ENCODE results near the gene TBC1D2B.
"Not testable (repeated sequence)": the region's sequence is repeated elsewhere in the genome, so short reads cannot be mapped to it uniquely, and the experiment has no call there.

TBC1D2B gene

DNA sequence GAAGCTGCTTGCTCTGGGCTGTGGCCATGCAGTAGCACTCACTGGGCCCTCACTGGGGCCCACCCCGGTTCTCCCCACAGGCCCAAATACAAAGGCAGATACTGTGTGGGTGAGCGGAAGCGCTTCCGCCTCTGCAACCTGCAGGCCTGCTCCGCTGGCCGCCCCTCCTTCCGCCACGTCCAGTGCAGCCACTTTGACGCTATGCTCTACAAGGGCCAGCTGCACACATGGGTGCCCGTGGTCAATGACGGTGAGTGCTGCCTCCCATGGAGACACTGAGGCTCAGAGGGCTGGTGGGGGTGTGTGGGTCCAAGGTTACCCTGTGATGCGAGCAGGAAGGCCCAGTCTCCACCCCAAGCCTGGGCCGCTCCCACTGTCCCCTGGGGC, 98.8 kb downstream of the TBC1D2B start:
- not testable (repeated sequence) for ATAC-seq, H3K27ac Mint-ChIP-seq, DNase-seq, H3K4me3 Mint-ChIP-seq, H3K4me1 Mint-ChIP-seq, H3K9me3 Mint-ChIP-seq, H3K27me3 Mint-ChIP-seq

DNA sequence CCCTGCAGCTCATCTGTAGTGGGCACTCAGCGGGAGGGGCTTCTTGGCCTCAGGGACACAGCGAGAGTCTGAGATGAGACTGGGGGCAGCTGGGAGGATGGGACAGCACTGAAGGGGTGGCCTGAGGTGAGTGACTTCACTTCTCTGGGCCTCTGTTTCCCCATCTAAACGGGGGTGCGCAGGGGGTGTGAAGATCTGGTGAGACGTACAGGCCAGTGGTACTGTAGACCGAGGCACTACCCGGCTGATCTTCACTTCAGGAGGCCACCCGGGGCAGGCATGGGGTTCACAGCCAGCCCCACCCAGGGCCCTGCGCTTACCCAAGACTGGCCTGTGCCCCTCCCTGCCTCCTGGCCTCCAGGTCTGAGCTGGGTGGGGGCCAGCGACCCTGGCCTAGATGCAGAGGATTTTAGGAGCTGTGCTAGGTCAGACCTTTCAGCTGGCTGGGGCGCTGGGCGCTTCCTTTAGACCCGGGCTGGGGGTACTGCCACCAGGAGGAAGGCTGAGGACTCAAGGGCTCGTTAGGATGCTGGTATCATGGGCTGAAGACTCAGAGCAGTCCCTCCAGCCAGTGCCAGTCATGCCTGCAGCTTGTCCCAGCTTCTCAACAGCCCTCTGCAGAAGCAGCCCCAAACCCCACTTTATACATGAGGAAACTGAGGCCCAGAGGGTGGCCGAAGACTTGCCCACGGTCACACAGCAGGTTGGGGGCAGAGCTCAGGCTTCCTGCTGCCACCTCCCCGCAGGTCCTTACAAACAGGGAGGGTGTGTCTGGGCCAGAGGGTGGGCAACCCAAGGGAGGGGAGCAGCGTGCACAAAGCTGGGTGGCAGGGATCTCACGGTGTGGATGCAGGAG, 99.4 kb downstream of the TBC1D2B start:
- DNase-seq, H3K4me1 Mint-ChIP-seq, H3K9me3 Mint-ChIP-seq, ATAC-seq, H3K27me3 Mint-ChIP-seq, H3K4me3 Mint-ChIP-seq, H3K27ac Mint-ChIP-seq: not testable (repeated sequence)

DNA sequence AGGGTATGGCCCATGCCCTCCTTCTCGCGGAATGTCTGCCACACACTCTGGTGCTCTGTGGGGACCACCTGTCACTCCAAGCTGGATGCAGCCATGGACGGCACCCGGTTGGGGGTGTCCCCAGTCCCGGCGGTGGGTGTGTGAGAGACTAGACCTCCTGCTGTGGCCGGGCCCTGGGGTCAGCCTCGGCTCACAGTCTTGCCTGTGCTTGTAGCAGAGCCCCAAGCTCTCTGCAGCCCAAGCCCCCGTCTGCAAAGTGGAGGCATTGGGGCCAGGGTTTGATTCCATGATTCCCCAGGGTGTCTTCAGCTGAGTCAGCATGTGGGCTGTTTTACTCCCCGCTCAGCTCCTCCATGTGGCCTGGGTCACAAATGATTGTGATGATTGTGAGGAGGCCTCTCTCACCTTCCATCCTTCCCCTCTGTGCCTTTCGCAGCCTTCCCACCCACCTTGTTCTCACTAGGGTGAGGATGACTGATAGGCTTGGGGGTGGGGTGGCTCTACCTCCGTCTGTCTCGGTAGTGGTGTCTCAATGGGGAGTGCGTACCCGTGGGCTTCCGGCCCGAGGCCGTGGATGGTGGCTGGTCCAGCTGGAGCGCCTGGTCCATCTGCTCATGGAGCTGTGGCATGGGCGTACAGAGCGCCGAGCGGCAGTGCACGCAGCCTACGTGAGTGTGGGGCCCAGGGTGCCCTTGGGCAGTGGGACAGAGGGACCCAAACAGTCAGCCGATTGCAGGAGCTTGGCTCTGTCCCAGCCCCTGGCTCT, 100.6 kb downstream of the TBC1D2B start:
- H3K4me1 Mint-ChIP-seq, H3K9me3 Mint-ChIP-seq, DNase-seq, H3K4me3 Mint-ChIP-seq, H3K27ac Mint-ChIP-seq, H3K27me3 Mint-ChIP-seq: not testable (repeated sequence)
- peak; percentile 39 for ATAC-seq

DNA sequence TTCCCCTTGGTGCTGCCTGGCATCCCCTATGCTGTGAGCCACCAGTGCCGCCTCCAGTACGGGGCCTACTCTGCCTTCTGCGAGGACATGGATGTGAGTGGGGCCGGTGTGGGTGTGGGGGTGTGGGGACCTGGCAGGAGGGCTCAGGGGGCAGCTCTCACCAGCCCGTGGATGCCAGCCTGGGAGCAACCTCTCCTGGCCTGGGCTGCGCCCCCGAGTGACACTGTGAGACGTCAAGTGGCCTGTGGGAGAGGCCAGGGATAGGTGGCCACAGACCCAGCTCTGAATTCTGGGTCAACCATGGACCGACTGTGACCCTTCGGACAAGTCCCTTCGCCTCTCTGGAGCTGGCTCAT, 101.4 kb downstream of the TBC1D2B start:
- not testable (repeated sequence) for ATAC-seq, H3K4me3 Mint-ChIP-seq, DNase-seq, H3K27me3 Mint-ChIP-seq, H3K27ac Mint-ChIP-seq, H3K9me3 Mint-ChIP-seq, H3K4me1 Mint-ChIP-seq

DNA sequence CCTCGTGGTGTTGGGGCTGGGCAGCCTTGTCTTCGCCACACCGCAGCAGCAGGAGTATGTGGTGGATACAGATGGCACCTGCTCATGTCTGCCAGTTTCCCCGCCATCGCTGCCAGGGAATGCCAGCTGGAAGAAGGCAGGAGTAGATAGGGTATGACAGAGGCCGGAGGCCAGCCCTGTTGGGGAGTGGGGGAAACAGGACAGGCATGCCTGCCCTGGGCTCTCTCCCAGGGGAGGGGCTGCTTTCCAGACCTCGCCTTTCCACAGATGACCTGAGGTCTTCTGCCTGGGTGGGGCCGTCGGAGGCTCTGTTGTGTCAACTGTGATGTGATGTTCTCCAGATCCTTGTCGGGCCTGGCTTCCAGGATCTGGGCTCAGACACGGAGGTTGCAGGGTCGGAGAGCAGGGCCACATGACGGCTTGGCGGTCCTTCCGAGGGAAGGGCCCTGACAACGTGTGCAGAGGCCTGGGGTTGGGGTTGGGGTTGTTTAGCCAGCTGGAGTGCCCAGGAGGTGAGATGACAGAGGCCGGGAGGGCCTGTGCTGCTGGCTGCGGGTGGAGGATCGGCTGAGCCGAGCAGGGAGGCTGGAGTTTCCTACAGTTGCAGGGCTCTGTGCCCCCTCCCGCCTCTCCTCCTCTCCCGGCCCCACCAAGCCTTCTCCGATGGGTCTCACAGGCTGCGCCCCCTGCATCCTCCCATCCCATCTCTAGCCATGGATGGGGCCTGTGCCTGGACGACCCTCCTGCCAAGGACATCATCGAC, 102.0 kb downstream of the TBC1D2B start:
- DNase-seq (no peak), ATAC-seq (no peak)
- Mint-ChIP-seq H3K27ac (no peak overlapping the region), H3K27me3 (no peaks in the 10 kb centered on the region), H3K9me3 (no peaks in the 10 kb centered on the region), H3K4me3 (no peak overlapping the region), H3K4me1 (no peaks in the 10 kb centered on the region)

DNA sequence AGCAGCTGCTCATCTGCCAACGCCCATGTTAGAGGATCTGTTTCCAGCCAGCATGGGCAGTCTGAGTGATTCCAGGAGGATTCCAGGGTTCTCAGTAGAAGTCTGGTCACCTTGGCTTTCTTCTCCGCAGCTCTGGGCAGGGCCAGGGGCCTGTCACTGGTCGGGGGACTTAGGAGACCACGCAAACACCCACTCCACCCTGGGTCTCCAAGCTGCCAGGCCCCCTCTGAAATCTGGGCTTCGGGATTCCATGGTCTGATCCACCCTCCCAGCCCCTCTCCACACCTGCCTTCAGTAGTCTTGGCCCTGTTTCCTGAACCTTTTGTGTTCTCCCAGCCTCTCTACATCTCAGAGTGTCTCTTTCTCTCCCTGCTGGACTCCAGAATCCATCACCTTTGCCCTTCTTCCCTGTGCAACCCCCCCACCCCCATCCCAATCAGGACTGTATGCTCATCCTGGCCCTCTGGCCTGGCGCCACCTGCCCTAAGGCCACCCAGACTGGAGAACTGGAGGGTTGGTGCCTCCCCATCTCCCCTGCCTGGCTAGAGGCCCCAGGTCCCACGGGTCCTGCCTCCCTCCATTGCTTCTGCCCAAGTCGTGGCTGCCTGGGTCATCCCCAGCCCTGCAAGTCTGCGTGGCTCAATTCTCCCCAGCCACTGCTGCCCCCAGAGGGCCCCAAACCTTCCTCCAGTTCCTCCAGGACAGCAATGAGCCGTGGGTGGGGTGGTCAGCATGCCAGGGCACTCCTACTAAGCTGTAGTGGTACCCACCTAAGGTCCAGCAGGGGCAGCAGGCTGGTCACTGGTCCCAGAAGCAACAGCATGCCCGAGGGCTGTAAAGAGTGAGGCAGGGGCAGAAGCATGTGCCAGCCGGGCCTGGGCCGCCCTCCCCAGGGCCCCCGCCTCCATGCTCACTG, 102.8 kb downstream of the TBC1D2B start:
- ATAC-seq (no peak), DNase-seq (no peak)
- H3K27me3 Mint-ChIP-seq, result no peaks in the 10 kb centered on the region
- H3K4me1 Mint-ChIP-seq, result no peaks in the 10 kb centered on the region
- H3K27ac Mint-ChIP-seq, result peak overlapping the region in 1 of 2 donors; percentile 83
- H3K9me3 Mint-ChIP-seq, result no peaks in the 10 kb centered on the region
- no peak overlapping the region for H3K4me3 Mint-ChIP-seq

DNA sequence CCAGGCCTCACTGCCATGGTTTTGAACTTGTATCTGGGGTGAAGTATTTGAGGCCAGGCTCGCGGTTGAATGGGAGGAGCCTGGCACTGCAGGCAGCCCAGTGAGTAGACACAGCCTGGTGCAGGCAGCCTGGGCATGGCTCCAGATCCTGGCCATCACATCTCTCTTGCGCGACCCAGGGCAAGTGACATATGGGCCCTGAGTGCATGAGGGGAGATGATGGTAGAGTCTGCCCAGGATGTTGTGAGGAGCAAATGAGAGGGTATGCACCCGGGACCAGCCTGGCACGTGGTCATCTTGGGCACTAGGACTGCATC, 103.5 kb downstream of the TBC1D2B start:
- DNase-seq (no peak), ATAC-seq (no peak)
- H3K27me3 Mint-ChIP-seq, result no peaks in the 10 kb centered on the region
- H3K9me3 Mint-ChIP-seq, result no peaks in the 10 kb centered on the region
- H3K27ac Mint-ChIP-seq, result no peak overlapping the region
- no peaks in the 10 kb centered on the region for H3K4me1 Mint-ChIP-seq
- H3K4me3 Mint-ChIP-seq, result no peak overlapping the region

DNA sequence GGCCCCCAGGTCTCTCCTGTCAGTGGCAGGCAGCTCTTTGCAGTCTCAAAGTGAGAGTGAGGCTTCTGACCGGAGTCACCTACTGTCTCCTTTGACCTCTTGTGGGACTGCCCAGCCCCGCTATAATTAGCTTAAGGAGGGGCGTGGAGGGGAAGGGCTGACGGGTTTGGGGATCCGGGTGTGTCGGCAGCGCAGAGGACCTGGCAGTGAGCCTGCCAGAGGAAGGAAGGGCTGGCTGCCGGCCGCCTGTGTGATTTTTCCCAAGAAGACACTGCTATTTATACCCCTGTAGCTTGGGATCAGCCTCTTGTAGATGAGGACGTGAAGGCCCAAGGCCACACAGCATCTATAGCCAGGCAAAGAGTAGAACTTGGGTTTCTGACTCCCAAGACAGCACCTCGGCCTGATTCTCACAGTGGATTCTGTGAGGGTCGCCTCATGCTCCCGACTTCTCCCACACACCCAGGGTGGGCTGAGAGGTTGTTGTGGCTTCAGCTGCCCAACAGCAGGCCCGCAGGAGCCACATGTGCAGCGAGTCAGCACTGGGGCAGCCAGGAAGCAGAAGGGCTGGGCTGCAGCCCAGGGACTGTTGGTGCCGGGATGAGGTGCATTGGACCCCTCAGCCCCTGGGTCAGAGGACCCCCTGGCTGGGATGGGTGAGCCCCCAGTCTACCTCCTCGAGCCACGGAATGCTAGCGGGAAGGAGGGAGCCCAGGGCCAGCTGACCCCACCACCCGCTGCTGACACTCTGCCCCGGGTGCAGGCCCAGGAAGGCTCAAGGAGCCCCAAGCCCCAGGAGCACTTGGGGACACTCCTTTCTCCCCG, 104.0 kb downstream of the TBC1D2B start:
- H3K27ac Mint-ChIP-seq, H3K4me3 Mint-ChIP-seq, H3K4me1 Mint-ChIP-seq, ATAC-seq, H3K9me3 Mint-ChIP-seq, DNase-seq, H3K27me3 Mint-ChIP-seq: not testable (repeated sequence)

DNA sequence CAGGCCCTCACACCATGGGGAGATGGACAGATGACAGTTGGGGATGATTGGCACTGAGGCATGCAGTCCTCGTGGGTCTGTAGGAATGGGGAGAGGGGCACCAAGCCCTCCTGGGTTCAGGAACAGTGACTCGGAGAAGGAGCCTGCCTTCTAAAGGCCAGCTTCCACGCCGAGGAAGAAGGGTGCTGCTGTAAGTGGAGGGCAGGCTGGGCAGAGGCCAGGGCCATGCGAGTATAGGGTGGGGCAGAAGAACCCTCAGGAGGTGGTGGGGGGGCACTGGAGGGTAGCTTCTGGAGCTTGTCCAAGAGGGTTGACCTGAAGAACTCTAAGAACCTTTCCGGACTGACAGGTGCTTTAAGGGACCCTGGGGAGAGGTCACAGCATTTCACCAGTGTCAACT, 104.8 kb downstream of the TBC1D2B start:
- H3K4me3 Mint-ChIP-seq, ATAC-seq, H3K4me1 Mint-ChIP-seq, H3K27me3 Mint-ChIP-seq, H3K27ac Mint-ChIP-seq, DNase-seq, H3K9me3 Mint-ChIP-seq: not testable (repeated sequence)

DNA sequence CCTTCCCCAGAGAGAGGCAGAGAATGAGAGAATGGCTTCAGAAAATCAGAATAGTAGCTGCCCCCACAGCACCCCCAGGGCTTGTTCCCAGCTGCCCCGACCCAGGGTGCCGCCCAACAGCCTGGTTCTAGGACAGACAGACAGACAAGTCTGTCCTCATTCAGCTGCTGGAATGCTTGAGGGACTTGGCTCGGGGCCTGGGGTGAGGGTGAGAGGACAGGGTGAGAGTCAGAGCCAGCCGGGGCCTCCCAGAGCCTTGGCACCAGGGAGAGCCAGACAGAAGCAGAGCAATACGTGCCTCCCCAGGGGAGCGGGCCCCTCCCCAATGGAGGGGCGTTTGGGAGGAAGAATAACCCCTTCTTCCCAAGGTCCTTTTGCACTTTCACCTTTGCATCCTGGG, 105.6 kb downstream of the TBC1D2B start:
- ATAC-seq, H3K9me3 Mint-ChIP-seq, H3K4me1 Mint-ChIP-seq, H3K4me3 Mint-ChIP-seq, DNase-seq, H3K27me3 Mint-ChIP-seq: not testable (repeated sequence)
- peak overlapping the region in 1 of 2 donors; percentile 70 for H3K27ac Mint-ChIP-seq

DNA sequence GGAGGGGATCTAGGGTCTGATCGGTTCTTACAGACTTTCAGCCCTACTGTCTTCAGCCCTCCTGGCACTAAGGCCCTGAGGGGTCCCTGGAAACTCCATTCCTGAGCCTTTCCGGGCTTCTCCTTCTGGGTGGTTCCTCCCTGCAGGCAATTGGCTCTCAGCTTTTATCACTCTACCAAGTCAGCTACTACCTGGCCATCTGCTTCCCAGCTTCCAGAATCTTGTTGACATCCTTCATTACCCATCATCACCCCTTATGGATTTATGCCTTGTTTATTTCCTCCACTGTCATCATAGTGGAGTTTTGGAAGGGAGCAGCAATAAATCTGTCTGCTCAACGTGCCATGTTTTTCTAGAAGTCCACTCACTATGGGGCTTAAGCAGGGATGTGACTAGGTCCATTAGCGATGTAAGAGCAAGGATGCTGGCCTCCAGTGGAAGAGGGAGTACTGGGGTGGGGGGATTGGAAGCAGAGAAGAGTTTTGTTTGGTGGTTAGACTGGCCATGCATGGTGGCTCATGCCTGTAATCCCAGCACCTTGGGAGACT, 106.6 kb downstream of the TBC1D2B start:
- not testable (repeated sequence) for H3K4me3 Mint-ChIP-seq, DNase-seq, H3K4me1 Mint-ChIP-seq, H3K27ac Mint-ChIP-seq, H3K9me3 Mint-ChIP-seq, ATAC-seq, H3K27me3 Mint-ChIP-seq

DNA sequence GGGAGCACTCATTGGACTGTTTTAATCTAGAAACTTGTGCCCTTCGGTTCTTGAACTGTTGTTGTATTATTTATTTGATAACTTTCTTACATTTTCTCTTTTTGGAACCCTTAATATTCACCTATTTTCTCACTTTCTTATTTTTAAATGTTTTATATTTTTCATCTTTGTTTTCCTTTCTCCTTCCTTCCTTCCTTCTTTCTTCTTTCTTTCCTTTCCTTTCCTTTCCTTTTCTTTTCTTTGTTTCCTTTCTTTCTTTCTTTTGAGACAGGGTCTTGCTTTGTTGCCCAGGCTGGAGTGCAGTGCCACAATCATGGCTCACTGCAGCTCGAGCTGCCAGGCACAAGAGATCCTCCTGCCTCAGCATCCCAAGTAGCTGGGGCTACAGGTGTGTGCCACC, 108.5 kb downstream of the TBC1D2B start:
- no peaks in the 10 kb centered on the region for H3K4me1 Mint-ChIP-seq
- H3K27ac Mint-ChIP-seq, result no peak overlapping the region
- no peaks in the 10 kb centered on the region for H3K9me3 Mint-ChIP-seq
- H3K27me3 Mint-ChIP-seq, result no peaks in the 10 kb centered on the region
- DNase-seq, result no peak
- ATAC-seq, result no peak
- H3K4me3 Mint-ChIP-seq, result no peak overlapping the region

DNA sequence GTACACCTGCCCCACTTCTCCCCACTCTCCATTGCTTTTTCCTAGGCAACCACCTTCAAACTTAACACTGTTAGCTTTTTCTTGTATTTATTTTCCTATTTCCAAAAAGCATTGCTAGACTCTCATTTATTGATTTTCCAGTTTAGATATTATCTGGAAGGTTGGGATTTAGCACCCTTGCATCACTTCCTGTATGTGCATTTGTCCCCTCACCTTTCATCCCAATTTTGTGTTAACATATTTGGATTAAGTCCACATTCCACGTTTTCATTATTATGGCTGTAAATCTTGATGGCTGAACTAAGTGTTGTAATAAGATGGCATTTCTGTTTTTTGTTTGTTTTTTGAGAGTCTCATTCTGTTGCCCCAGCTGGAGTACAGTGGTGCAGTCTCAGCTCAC, 109.7 kb downstream of the TBC1D2B start:
- H3K4me3 Mint-ChIP-seq, result no peak overlapping the region
- H3K9me3 Mint-ChIP-seq, result no peaks in the 10 kb centered on the region

DNA sequence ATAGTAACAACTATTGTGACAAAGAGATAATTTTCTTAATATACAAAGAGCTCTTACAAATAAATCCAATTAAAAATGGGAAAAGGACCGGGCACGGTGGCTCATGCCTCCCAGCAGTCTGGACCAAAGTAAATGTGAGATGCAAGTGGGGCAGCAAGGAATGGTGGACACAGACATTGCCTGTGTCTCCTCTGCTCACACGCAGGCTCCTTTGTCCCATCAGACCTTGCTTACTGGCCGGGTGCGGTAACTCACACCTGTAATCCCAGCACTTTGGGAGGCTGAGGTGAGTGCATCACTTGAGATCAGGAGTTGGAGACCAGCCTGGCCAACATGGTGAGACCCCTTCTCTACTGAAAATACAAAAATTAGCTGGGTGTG, 110.3 kb downstream of the TBC1D2B start:
- not testable (repeated sequence) for ATAC-seq, H3K4me1 Mint-ChIP-seq, H3K27me3 Mint-ChIP-seq, H3K4me3 Mint-ChIP-seq, H3K9me3 Mint-ChIP-seq, DNase-seq, H3K27ac Mint-ChIP-seq

More for the DNA sequence above, 109.7 kb downstream of the TBC1D2B start:
- H3K27ac Mint-ChIP-seq, result no peak overlapping the region
- no peaks in the 10 kb centered on the region for H3K27me3 Mint-ChIP-seq
- ATAC-seq, result no peak
- DNase-seq, result no peak
- H3K4me1 Mint-ChIP-seq, result no peaks in the 10 kb centered on the region

Data from stimulated activated naive CD8-positive, alpha-beta T cell treated with anti-CD3 and anti-CD28 coated beads, Interleukin-15, amount 100 ng/mL, for 72 hours (primary cell).